HG02981 (cell line): ENCODE measurements around the gene WDR88.
A peak's percentile ranks its signal among the peaks of the same experiment; 100 is the strongest.
"Not testable (repeated sequence)": the region's sequence is repeated elsewhere in the genome, so short reads cannot be mapped to it uniquely, and the experiment has no call there.

Experiments
- ATAC-seq: cut with Tn5 transposase; IDR thresholded peaks from one replicate; pipeline ENCODE4 v1.9.1; 2021; ENCODE audit warnings: mild to moderate bottlenecking, moderate library complexity; ENCODE audit not compliant: unreplicated experiment

Gene WDR88

DNA sequence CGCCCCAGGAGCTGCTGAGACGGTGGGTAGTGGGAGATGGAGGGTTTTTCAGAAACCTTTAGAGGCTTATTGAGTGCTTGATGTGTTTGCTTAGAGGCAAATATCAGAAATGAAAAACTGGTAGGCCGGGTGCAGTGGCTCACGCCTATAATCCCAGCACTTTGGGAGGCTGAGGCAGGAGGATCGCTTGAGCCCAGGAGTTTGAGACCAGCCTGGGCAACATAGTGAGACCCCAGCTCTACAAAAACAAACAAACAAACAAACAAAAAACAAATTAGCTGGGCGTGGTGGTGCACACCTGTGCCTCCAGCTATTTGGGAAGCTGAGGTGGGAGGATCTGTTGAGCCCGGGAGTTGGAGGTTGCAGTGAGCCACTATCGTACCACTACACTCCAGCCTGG lies 5.2 kb upstream of the WDR88 start:
- ATAC-seq, result not testable (repeated sequence)

DNA sequence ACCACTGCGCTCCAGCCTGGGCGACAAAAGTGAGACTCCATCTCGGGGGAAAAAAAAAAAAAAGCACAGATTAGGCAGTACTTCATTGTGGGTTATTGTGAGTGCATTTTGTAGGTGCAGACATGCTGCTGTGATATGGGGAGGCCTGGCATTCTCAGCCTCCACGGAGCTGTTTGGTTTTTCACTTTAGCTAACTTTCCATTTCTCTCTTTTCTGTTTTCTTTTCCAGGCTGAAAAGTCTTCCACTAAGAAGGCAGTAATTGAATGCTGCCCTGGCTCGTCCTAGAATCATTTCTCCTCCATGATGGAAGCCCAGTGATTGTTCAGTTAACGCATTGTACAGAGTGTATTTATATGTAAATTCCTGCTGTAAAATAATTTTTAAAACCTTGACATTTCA lies 2.0 kb upstream of the WDR88 start:
- ATAC-seq, result no peak

DNA sequence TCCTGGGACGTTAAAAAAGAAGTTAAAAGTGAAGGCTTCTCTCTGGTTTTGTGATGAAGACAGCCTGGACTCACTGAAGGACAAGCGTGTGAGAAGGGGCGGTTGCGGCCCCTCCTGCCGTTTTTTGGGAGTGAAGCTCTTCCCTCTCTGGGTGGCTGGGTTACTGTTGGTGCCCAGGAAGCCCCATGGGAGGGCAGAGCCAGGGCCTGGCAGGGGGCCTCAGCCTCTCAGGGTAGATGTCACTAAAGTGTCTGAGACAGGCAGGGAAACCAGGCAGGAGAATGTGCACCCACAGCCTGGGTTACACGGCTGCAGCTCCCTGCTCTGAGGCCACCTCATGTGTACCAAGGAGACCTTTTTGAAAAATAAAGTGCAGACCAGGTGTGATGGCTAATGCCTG lies 1.5 kb upstream of the WDR88 start:
- no peak for ATAC-seq

DNA sequence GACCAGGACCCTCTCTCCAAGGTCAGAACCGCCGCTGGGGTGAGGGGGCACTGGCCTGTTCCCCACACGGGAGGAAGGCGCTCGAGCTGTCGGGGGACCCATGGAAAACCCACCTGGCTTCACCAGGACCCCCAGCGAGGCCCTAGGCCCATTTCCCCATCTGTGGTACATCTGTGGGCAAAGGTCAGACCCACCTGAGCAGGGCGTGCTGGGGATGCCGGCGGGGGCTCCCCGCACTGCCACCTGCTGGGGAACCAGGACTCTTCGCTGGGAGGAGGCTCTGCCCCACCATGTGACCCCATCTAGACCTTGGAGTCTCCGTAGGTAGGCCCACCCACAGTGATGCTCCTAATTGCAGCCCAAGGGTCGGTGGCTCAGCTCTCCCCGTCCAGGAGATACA lies 511 bp downstream of the WDR88 start:
- no peak for ATAC-seq

DNA sequence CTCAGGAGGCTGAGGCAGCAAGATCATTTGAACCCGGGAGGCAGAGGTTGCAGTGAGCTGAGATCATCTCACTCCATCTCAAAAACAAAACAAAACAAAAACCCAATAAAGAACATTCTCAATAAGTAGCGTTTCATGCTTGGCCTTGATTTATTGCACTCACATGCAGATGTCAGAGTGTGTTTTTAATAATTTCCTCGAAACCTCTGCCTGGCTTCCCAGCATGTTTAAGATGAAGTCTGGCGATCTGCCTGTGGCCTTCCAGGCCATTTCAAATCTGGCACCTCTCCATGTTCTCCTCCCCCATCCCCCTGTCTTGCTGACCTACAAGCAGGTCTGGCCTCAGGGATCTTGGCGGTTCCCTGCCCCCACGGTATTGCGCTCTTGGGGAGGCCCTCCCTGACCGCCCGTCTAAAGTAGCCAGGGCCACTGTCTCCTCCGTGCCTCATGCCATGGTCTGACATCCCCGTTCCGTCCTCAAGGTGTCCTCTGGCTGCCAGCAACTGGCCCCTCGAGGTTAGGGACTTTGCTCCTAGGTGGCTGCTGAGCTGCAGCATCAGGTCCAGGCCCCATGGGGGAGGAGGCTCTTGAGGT lies 1.6 kb downstream of the WDR88 start:
- no peak for ATAC-seq

DNA sequence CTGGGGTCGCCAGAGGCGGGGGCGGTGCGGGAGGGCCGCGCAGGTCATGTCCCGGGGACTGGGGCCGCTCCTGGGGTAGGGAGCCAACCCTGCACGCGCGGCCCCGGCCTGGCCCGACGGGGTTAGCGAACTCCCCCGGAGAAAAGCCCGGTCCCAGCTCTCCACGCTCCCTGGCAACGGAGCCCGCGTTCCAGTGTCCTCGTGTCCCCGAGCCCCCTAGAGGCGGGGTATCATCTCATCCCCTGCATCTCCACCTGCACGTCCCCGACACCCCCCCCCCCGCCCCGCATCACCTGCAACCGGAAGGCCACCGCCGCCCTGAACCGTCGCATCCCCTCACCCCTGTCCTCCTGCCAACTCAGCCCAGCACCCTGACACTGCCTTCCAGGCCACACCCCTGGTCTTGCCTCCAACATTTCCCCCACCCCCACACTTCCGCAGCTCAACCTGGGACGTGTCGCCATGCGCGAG lies 2.7 kb downstream of the WDR88 start:
- ATAC-seq, result no peak

DNA sequence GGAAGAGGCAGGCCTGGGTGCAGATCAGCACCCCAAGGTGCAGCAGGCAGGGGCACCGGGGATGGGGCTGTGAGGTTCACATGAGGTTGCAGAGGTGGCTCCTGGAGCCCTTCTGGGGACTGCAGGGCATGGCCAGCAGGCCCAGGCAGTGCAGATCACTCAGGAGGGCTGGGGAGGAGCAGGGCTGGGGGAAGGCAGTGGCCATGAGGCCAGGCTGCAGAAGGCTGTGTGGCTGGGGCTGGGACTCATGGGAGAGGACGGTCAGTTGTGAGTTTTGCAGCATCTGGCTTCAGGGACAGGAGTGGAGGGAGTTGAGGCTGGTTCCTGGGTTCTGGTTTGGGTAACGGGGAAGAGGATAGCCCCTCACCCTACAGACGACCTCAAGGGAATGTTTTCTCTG lies 7.3 kb downstream of the WDR88 start:
- ATAC-seq, result no peak

DNA sequence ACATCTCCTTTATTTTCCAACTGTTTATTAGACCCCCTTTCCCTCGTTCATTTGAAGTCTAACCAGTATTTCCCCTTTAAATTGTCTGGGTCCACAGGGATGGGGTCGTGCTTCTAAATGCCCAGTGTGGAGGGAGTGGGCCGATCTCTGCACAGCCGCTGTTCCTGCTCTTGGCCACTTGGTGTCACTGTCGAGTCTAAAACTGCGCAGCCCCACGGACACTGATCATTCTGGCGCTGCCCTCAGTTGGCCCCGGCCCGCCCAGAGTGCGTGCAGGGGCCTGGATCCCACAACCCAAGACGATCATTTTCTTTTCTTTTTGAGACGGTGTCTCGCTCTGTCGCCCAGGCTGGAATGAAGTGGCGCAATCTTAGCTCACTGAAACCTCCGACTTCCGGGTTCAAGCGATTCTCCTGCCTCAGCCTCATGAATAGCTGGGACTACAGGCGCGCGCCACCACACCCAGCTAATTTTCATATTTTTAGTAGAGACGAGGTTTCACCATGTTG lies 12.0 kb downstream of the WDR88 start:
- ATAC-seq, result peak; percentile 63

DNA sequence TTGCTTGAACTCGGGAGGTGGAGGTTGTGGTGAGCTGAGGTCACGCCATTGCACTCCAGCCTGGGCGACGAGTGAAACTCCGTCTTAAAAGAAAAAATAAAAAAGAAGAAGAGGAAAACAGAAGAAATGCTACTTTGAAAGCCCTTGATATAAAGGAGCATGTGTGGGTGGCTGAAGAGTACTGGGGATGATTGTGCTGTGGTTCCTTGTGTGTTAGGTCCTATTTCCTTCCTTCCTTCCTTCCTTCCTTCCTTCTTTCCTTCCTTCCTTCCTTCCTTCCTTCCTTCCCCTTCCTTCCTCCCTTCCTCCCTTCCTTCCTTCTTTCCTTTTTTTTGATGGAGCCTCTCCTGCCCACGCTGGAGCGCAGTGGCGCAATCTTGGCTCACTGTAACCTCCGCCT lies 14.3 kb downstream of the WDR88 start:
- no peak for ATAC-seq

DNA sequence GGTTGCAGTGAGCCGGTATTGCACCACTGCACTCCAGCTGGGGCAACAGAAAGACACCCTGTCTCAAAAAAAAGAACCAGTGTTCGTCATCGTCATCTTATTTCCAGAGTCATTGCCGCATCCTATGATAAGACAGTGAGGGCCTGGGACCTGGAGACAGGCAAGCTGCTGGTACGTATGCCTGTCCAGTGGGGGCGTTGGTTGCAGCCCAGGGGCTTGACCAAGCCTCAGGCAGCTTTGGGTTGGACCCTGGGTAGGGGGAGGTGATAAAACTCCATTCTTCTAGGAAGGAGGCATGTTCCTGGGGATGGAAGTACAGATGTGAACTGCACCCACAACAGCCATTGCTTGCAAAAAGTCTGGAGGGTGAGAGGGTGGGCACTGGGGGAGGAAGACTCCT lies 15.6 kb downstream of the WDR88 start:
- no peak for ATAC-seq

DNA sequence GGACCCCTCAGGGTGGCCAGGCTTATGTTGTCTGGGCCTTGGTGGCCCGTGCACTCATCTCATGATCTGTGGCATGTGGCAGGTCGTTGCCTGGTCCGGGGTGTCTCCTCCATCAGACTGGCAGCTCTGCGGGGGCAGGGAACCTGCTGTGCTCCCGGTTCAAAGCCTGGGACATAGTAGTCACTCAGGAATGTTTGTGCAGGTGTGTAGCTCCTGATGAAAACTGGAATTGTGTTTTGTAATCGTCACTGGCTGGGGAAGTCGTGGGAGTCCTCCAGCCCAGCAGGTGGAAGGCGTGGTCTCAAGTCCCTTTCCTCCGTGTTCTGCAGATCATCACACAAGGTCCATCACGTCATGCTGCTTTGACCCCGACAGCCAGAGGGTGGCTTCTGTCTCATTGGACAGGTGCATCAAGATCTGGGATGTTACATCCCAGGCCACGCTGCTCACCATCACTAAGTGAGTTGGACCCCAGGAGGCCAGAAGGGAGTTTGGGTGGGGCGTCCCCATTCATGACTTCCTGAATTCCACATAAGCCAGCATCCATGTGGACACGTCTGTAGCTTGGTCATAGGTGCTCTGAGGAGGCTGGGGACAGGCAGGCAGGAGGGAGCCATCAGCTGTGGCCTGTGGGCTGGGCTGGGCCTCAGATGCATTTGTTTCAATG lies 19.1 kb downstream of the WDR88 start:
- no peak for ATAC-seq

DNA sequence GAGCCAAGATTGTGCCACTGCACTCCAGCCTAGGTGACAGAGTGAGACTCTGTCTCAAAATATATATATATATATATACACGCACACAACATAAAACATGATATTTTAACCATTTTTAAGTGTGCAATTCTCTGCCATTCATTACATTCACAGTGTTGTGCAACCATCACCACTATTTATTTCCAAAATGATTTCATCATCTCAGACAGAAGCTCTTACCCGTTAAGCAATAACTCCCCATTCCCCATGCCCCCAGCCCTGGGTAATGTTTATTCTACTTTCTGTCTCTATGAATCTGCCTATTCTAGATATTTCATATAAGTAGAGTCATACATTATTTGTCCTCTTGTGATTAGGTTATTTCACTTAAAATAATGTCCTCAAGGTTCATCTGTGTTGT lies 20.3 kb downstream of the WDR88 start:
- no peak for ATAC-seq

DNA sequence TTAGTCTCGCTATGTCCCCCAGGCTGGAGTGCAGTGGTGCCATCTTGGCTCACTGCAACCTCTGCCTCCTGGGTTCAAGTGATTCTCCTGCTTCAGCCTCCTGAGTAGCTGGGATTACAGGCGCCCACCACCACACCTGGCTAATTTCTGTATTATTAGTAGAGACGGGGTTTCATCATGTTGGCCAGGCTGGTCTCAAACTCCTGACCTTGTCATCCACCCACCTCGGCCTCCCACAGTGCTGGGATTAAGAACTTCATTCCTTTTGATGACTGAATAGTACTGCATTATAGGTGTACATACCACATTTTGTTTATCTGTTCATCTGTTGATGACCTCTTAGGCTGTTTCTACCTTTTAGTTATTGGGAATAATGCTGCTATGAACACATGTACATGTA lies 20.7 kb downstream of the WDR88 start:
- not testable (repeated sequence) for ATAC-seq

DNA sequence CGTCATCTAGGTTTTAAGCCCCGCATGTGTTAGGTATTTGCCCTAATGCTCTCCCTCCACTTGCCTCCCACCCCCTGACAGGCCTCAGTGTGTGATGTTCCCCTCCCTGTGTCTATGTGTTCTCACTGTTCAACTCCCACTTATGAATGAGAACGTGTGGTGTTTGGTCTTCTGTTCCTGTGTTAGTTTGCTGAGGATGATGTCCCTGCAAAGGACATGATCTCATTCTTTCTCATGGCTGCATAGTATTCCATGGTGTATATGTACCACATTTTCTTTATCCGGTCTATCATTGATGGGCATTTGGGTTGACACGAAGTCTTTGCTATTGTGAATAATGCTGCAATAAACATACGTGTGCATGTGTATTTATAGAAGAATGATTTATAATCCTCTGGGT lies 22.4 kb downstream of the WDR88 start:
- not testable (repeated sequence) for ATAC-seq

DNA sequence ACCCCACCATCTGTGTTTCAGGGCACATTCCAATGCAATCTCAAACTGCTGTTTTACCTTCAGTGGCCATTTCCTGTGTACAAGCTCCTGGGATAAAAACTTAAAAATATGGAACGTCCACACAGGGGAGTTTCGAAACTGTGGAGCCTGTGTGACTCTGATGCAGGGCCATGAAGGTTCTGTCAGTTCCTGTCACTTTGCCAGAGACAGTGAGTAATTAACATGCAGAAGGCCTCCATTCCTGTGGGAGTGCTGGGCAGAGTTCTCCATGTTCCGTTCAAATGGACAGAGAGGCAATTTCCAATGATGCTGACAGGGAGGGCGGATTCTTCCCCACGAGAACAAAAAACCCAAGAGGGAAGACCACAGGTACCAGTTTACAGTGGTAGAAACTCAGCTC lies 24.4 kb downstream of the WDR88 start:
- no peak for ATAC-seq

DNA sequence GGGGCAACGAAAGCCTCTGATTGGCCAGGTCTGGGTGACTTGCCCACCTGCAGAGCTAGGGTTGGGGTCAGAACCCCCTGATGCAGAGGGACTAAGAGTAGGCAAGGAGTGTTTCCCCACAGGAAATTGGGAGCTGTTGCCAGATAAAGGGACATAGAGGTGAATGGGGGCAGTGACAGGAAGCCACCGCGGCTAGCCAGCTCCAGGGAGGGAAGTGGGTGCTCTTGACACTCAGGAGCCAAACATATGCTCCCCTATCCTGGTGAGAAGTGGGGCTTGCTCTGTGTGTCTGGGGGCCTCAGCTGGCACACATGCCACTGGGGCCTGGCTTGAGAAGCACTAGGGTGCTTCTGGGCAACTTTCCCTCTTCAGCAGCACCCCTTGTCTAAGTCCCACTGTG lies 26.0 kb downstream of the WDR88 start:
- no peak for ATAC-seq

DNA sequence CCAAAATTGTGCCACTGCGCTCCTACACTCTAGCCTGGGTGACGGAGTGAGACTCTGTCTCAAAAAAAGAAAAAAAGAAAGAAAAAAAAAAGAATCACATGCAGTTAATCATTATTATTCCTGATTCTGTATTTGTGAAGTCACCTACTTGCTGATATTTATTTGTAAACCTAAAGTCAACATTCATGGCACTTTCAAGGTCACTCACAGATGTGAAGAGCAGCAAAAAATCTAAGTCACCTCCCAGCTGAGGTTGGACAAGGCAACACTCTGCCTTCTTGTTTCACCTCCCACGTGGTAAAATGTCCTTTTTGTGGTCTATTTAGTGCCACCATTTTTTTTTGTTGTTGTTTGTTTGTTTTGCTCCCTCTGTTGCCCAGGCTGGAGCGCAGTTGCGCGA lies 26.5 kb downstream of the WDR88 start:
- ATAC-seq, result no peak

DNA sequence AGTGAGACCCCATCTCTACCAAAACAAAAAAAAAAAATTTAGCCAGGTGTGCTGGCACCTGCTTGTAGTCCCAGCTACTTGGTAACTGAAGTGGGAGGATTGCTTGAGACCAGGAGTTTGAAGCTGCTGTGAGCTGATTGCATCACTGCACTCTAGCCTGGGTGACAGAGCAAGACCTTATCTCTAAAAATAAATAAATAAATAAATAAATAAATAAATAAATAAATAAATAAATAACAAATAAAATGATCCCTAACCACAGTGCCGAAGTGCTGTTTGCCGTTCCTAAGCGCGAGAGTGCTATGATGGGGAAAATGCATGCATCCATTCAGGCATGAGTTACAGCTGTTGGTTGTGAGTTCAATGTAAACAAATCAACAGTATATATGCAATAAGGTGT lies 27.2 kb downstream of the WDR88 start:
- ATAC-seq, result no peak

DNA sequence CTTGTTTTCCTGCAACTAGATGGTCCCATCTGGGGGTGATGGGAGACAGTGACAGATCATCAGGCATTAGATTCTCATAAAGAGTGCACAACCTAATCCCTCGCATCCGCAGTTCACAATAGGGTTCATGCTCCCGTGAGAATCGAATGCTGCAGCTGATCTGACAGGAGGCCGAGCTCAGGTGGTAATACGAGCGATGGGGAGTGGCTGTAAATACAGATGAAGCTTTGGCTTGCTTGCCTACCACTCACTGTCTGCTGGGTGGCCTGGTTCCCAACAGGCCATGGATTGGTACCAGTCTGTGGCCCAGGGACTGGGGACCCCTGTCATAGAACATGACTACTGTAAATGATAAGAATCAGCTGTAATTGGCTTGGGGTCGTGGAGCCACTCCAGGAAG lies 28.0 kb downstream of the WDR88 start:
- no peak for ATAC-seq

DNA sequence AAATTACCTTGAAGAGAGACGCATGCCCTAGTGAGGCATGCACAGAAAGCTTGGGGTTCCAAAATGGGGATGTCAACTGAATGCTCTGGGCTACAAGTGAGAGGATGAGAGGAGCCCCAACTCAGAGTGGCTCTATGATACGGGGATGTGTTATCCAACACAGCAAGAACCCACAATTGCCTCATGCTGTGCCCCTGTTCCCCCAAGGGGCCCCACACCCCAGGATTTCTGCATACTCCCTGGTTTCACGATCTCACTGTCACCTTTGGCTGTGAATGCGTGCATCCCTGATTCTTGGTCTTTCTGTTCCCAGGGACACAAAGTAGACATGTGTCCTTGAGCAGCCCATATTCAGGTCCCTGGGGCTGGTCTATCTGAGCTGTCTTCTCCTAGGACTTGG lies 29.3 kb downstream of the WDR88 start:
- no peak for ATAC-seq

DNA sequence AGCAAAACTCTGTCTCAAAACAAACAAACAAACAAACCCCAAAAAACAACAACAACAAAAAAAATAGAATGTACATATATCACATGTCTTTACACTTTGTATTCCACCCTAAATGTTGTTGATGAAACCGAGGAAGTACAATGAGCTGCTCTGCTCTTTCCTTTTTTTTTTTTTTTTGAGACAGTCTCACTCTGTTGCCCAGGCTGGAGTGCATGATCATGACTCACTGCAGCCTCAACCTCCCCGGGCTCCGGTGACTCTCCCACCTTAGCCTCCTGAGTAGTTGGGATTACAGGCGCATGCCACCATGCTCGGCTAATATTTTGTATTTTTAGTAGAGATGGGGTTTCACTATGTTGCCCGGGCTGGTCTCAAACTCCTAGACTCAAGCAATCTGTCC lies 31.6 kb downstream of the WDR88 start:
- no peak for ATAC-seq

DNA sequence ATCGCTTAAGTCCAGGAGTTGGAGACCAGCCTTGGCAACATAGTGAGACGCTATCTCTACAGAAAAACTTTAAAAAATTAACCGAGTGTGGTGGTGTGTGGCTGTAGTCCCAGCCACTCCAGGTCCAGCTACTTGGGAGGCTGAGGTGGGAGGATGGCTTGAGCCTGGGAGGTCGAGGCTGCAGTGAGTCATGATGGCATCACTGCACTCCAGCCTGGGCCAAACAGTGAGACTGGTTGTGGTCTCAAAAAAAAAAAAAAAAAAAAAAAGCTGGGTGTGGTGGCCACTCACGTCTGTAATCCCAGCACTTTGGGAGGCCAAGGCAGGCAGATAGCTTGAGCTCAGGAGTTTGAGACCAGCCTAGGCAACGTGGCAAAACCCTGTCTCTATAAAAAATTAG lies 34.1 kb downstream of the WDR88 start:
- ATAC-seq, result not testable (repeated sequence)

DNA sequence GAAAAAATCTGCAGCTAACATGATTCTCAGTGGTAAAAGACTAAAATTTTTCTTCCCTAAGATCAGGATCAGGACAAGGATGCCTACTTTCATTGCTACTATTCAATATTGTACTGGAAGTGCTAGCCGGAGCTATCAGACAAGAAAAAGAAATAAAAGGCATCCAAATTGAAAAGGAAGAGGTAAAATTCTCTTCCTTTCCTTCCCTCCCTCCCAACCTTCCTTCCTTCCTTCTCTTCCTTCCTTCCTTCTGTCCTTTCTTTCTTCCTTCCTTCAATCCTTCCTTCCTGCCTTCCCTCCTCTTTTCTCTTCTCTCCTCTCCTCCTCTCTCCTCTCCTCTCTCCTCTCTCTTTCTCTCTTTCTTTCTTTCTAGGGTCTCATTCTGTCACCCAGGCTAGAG lies 35.5 kb downstream of the WDR88 start:
- ATAC-seq, result no peak
